Embryonic facial prominence (tissue), 1 donor: ENCODE measurements around the gene MTFR2.

Experiments used
- DNase-seq: peaks from one replicate; pipeline ENCODE4 v3.0.0-alpha.2; 2016; ENCODE audit errors: extremely low spot score

The MTFR2 gene

DNA sequence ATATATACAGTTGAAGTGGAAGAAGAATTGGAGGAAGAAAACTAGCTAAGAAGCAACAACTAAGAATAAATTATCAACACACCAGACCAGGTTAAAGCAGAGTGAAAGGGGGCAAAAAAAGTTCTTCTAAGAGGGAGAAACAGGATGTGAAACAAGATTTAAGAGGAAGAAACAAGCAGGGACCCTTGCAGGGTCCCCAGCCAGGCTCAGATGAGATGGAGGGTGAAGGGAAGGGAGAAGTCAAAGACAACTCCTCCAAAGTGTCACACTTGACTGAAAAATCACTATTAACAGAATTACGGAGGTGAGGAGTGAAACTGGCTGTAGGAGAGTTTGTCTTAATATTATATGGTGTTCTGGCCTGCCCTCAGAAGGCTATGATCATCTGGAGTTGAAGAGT lies 65.4 kb downstream of the MTFR2 start:
- no peak for DNase-seq

DNA sequence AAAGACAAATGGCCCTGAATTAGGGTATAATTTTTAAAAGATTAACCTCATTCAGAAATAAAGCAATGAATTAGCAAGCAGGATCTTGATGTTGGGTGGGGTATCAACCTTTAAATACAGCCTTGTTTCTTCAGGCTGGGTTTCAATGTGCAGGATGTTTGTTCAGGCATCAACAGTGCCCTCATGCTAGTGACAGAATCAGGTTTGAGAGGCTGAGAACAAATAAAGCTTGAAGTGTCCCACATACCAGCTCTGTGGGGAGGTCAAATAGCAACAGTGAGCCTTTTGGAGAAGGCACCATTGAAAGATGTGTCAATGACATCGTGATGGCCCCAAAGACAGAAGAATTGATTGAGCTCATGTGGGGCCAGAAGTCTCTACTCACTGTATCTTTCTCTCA lies 68.2 kb downstream of the MTFR2 start:
- DNase-seq, result no peak

DNA sequence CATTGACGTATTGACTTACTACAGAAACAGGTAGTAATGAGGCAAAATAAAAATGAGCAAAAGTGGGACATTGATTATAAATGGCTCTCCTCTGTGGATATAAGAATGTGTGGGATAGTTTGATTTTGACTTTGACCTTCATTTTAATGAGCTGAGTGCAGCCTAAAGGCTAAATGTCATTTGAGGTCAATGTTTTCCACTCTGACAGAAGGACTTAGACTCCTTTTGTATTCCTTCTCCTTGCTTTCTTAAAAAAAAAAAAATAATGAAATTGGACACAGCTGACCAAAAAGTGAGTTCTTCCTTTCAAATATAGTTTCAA lies 68.6 kb downstream of the MTFR2 start:
- no peak for DNase-seq
